ENCODE data around the gene DIRAS1. TPM values are rescaled to one million over a fixed set of nuclear protein-coding genes. Genes with fewer than 3 reads are reported as not detected.

Gene DIRAS1
- total and polyA plus RNA-seq, 4 donors = 0.01 to 0.09 (median 0.08) TPM; not detected in 1

- no peak for TF ChIP-seq REST (IDR thresholded peaks at IDR 0.05)
- TF ChIP-seq NR2F2 (IDR thresholded peaks at IDR 0.05) = no peak
- no peak for TF ChIP-seq JUND (IDR thresholded peaks at IDR 0.05)
- TF ChIP-seq GABPA (IDR thresholded peaks at IDR 0.05 in 1 of 2, conservative IDR thresholded peaks at IDR 0.05 in 1 of 2) = no peak
- no peak for TF ChIP-seq SP1 (IDR thresholded peaks at IDR 0.05)
- no peak for TF ChIP-seq YY1 (IDR thresholded peaks at IDR 0.05)
- TF ChIP-seq ATF3 (IDR thresholded peaks at IDR 0.05) = no peak
- TF ChIP-seq EGR1 (IDR thresholded peaks at IDR 0.05; ENCODE audit: low read depth in 2 of 2) = no peak
- no peak for TF ChIP-seq TAF1 (conservative IDR thresholded peaks at IDR 0.05)
- TF ChIP-seq HNF4A (conservative IDR thresholded peaks at IDR 0.05) = no peak
- TF ChIP-seq MAX (IDR thresholded peaks at IDR 0.05) = no peak
- TF ChIP-seq HNF4G (IDR thresholded peaks at IDR 0.05) = no peak
- TF ChIP-seq RAD21 (IDR thresholded peaks at IDR 0.05) = no peak
- TF ChIP-seq RXRA (IDR thresholded peaks at IDR 0.05) = no peak
These were observed 3.0 kb upstream of the DIRAS1 start (continued) for GRCh38 chr19:2724148-2724557.

DNA sequence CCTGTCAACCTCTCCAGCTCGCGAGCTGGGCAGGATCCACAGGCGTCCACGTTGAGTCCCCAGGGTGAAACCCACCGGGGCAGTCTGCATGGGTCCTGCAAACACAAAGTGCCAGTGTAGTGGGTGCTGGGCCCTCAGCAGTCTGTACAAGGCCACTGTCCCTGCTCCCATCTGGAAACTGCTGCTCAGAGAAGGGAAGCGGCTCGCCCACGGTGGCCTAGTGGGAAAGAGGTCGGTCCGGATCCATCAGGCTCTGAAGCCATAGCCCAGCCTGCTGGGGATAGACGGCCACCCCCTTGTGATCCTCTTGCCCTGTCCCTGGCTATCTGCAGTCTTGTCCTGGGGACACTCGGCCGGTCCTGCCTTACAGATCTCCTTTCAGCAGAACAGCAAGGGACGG is 2.6 kb upstream of the DIRAS1 start:
- no peaks in the 10 kb centered on the region for H3K36me3 ChIP-seq (ENCODE audit: control insufficient read depth in 4 of 4, insufficient read depth in 3 of 4, low read depth in 1 of 4, low read length in 3 of 4)
- H3K27me3 ChIP-seq (ENCODE audit: control insufficient read depth in 4 of 4, insufficient read depth in 4 of 4, low read length in 3 of 4) = peaks cover 0 to 7% (median 3%) of the 10 kb centered on the region in 4 donors
- no peak for DNase-seq (ENCODE audit: low spot score)
- no peak overlapping the region for H3K27ac ChIP-seq (ENCODE audit: low read depth in 1 of 2, low read length in 2 of 2)
- 61% methylated on average over 14 of the region's 14 CpGs for WGBS
- TF ChIP-seq FOXA1 (IDR thresholded peaks at IDR 0.05) (no peak), FOXA2 (IDR thresholded peaks at IDR 0.05) (no peak), HNF4G (IDR thresholded peaks at IDR 0.05) (no peak), ATF3 (IDR thresholded peaks at IDR 0.05) (no peak)
- H3K9me3 ChIP-seq (ENCODE audit: control insufficient read depth in 4 of 4, low read length in 3 of 4) = no peaks in the 10 kb centered on the region
- H3K4me3 ChIP-seq (ENCODE audit: low read depth in 1 of 3, low read length in 3 of 3) = no peak overlapping the region
- no peak overlapping the region for H3K9ac ChIP-seq (ENCODE audit: low read depth in 1 of 2, low read length in 2 of 2)
- peaks cover 0 to 8% (median 5%) of the 10 kb centered on the region in 4 donors for H3K4me1 ChIP-seq (ENCODE audit: control insufficient read depth in 4 of 4, insufficient read depth in 4 of 4, low read length in 3 of 4)

GRCh38 chr19:2723345-2723715 is 2.2 kb upstream of the DIRAS1 start:
- no peak for DNase-seq (ENCODE audit: low spot score)
- Histone ChIP-seq H3K27me3 (ENCODE audit: control insufficient read depth in 4 of 4, insufficient read depth in 4 of 4, low read length in 3 of 4) (peaks cover 0 to 7% (median 3%) of the 10 kb centered on the region in 4 donors), H3K4me1 (ENCODE audit: control insufficient read depth in 4 of 4, insufficient read depth in 4 of 4, low read length in 3 of 4) (peaks cover 0 to 8% (median 5%) of the 10 kb centered on the region in 4 donors), H3K9me3 (ENCODE audit: control insufficient read depth in 4 of 4, low read length in 3 of 4) (no peaks in the 10 kb centered on the region), H3K27ac (ENCODE audit: low read depth in 1 of 2, low read length in 2 of 2) (no peak overlapping the region), H3K9ac (ENCODE audit: low read depth in 1 of 2, low read length in 2 of 2) (no peak overlapping the region), H3K36me3 (ENCODE audit: control insufficient read depth in 4 of 4, insufficient read depth in 3 of 4, low read depth in 1 of 4, low read length in 3 of 4) (no peaks in the 10 kb centered on the region), H3K4me3 (ENCODE audit: low read depth in 1 of 3, low read length in 3 of 3) (no peak overlapping the region)
- 84% methylated on average over 13 of the region's 13 CpGs for WGBS
- no peak for TF ChIP-seq YY1 (IDR thresholded peaks at IDR 0.05)
- TF ChIP-seq JUND (IDR thresholded peaks at IDR 0.05) = no peak
- no peak for TF ChIP-seq ATF3 (IDR thresholded peaks at IDR 0.05)
- TF ChIP-seq, protein P1, sequence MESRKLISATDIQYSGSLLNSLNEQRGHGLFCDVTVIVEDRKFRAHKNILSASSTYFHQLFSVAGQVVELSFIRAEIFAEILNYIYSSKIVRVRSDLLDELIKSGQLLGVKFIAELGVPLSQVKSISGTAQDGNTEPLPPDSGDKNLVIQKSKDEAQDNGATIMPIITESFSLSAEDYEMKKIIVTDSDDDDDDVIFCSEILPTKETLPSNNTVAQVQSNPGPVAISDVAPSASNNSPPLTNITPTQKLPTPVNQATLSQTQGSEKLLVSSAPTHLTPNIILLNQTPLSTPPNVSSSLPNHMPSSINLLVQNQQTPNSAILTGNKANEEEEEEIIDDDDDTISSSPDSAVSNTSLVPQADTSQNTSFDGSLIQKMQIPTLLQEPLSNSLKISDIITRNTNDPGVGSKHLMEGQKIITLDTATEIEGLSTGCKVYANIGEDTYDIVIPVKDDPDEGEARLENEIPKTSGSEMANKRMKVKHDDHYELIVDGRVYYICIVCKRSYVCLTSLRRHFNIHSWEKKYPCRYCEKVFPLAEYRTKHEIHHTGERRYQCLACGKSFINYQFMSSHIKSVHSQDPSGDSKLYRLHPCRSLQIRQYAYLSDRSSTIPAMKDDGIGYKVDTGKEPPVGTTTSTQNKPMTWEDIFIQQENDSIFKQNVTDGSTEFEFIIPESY (IDR thresholded peaks at IDR 0.05) = no peak
- TF ChIP-seq SP1 (IDR thresholded peaks at IDR 0.05) = no peak
- TF ChIP-seq MAX (IDR thresholded peaks at IDR 0.05) = no peak

Data from liver (tissue), 9 donors.